Ishikawa (cell line): ENCODE results near the gene PTH2R.

Experiments used
- CEBPB ChIP-seq: IDR thresholded peaks from 2 replicates; pipeline ENCODE4 v1.6.1; 2012
- CREB1 ChIP-seq: IDR thresholded peaks from 2 replicates; pipeline ENCODE4 v1.6.1; 2012; ENCODE audit warnings: low read depth
- EP300 ChIP-seq: IDR thresholded peaks from 2 replicates; pipeline ENCODE4 v1.6.1; 2012; ENCODE audit warnings: borderline replicate concordance
- MAX ChIP-seq: IDR thresholded peaks from 2 replicates; pipeline ENCODE4 v1.6.1; 2012
- REST ChIP-seq: IDR thresholded peaks from 2 replicates; pipeline ENCODE4 v1.6.1; 2012; ENCODE audit warnings: low read depth, mild to moderate bottlenecking
- TAF1 ChIP-seq: IDR thresholded peaks from 2 replicates; pipeline ENCODE4 v1.6.1; 2012; ENCODE audit warnings: low read depth, mild to moderate bottlenecking

GRCh38 chr2:208369091-208369490 lies 37.5 kb upstream of the PTH2R start:
- TF ChIP-seq CREB1 (no peak), CEBPB (no peak), EP300 (no peak), MAX (no peak), REST (no peak), TAF1 (no peak)
